Heart right ventricle (tissue), 16 donors: Measurements from ENCODE around the gene CFB. TPM values are rescaled to one million over a fixed set of nuclear protein-coding genes. Genes with fewer than 3 reads are reported as not detected.

Experiments
- ATAC-seq, 8 donors: fragments of 200-7000 bp; cut with Tn5 transposase; one replicate each; pipeline ENCODE4 v1.9.1; 2020; ENCODE audit warnings: mild to moderate bottlenecking in 8 of 8, moderate library complexity in 8 of 8, moderate number of reproducible peaks in 1 of 8
- DNase-seq, 2 donors: peaks; one replicate each; pipeline ENCODE4 v3.0.0-alpha.2; 2020
- H3K27ac ChIP-seq, 10 donors: fragments of 200-600 bp; sonication (generic) in 2 of 10; one replicate each; pipeline versions ENCODE4 v1.5.0 to v1.8.0; 2020 to 2022; ENCODE audit warnings: mild to moderate bottlenecking in 3 of 10
- H3K27me3 ChIP-seq, 7 donors: fragments of 200-600 bp; one replicate each; pipeline ENCODE4 v1.8.0; 2021 to 2022; ENCODE audit warnings: mild to moderate bottlenecking in 2 of 7
- H3K36me3 ChIP-seq, 9 donors: fragments of 200-600 bp; sonication (generic) in 1 of 9; one replicate each; pipeline versions ENCODE4 v1.5.0 to v1.8.0; 2020 to 2022; ENCODE audit warnings: mild to moderate bottlenecking in 2 of 9
- H3K4me1 ChIP-seq, 9 donors: fragments of 200-600 bp; sonication (generic) in 1 of 9; one replicate each; pipeline versions ENCODE4 v1.5.0 to v1.8.0; 2020 to 2022; ENCODE audit warnings: mild to moderate bottlenecking in 4 of 9
- H3K4me3 ChIP-seq, 10 donors: fragments of 200-600 bp; sonication (generic) in 2 of 10; one replicate each; pipeline versions ENCODE4 v1.5.0 to v1.8.0; 2020 to 2022; ENCODE audit warnings: mild to moderate bottlenecking in 7 of 10, moderate library complexity in 2 of 10
- H3K9me3 ChIP-seq, 11 donors: fragments of 200-600 bp in 10 of 11; sonication (generic) in 2 of 11; one replicate each; pipeline versions ENCODE4 v1.5.0 to v1.8.0; 2013 to 2022; ENCODE audit warnings: mild to moderate bottlenecking in 2 of 11, control low read depth in 1 of 11, moderate library complexity in 1 of 11
- CTCF ChIP-seq, 9 donors: fragments of 200-600 bp; sonication (generic) in 2 of 9; IDR thresholded peaks; one replicate each; pipeline versions ENCODE4 v1.5.0 to v1.8.0; 2021 to 2022; ENCODE audit warnings: antibody characterized with exemption in 9 of 9, mild to moderate bottlenecking in 5 of 9, moderate library complexity in 1 of 9
- WGBS, 2 donors: extraction: QIAGEN DNeasy Blood & Tissue Kit; methylation state at CpG; one replicate each; pipeline ENCODE4 v1.1.7; 2013; ENCODE audit warnings: inconsistent platforms in 1 of 2; 5-methylcytosine and 5-hydroxymethylcytosine counted together
- intact Hi-C, 10 donors: fragments of 100-400 bp; cut with DNase I; formaldehyde crosslinking; loops; one replicate each; pipeline versions ENCODE4 v1.11.1 to v1.14.2; 2022
- polyA plus RNA-seq, 2 donors: library from polyadenylated mRNA; stranded (reverse); fragments of 200-250 nt; gene quantifications; one replicate each; pipeline ENCODE4 v1.2.3, GENCODE V29; 2013
- total RNA-seq, 10 donors: library from RNA; stranded (reverse); fragmentation: NEBNext Ultra II Directional in 3 of 10; extraction: Animal tissue kit (Norgen Biotek cat#: 25700) in 3 of 10; gene quantifications; one replicate each; pipeline versions ENCODE4 v1.2.1 to v1.2.4, GENCODE V29; 2021 to 2023
- donor health status: Arrhythmogenic right ventricular cardiomyopathy.
- donor health status: ischemic (EF 13 %, LVEDD 7.1; RV severe dilation, severe dysfunction).
- donor health status: healthy with polysubstance abuse.
- donor health status: DM: no; HTN: yes; CAD: no.
- donor health status: DM: no; HTN: no; CAD: no.
- donor health status: ischemic (EF 25% LVEDD 6.9; RV normal size, moderate dysfunction).
- donor health status: ischemic (EF 25% LVEDD 5.7; RV mildly dilated, moderate dysfunction).
- donor health status: healthy.
- donor health status: DM: yes; HTN: yes; CAD: no.
- donor health status: Ischemic cardiomyopathy.
- donor health status: ischemic (EF 35%, LVEDD 5.7; RV mildly dilated, moderate dysfunction).
- donor health status: nonischemic (EF 11% LVEDD 7.7; RV severe dilation, severe dysfunction).
- donor health status: DM: yes; HTN: yes; CAD: no.
- donor health status: PGD.
- donor health status: ischemic (EF 29% LVEDD 5.4; RV normal size, mild dysfunction).
- donor health status: nonischemic (EF 23%, LVEDD 6.1; RV moderate dilation, normal function).

The CFB gene
- total and polyA plus RNA-seq, 12 donors: 2.8 to 24.4 (median 6.0) TPM

DNA sequence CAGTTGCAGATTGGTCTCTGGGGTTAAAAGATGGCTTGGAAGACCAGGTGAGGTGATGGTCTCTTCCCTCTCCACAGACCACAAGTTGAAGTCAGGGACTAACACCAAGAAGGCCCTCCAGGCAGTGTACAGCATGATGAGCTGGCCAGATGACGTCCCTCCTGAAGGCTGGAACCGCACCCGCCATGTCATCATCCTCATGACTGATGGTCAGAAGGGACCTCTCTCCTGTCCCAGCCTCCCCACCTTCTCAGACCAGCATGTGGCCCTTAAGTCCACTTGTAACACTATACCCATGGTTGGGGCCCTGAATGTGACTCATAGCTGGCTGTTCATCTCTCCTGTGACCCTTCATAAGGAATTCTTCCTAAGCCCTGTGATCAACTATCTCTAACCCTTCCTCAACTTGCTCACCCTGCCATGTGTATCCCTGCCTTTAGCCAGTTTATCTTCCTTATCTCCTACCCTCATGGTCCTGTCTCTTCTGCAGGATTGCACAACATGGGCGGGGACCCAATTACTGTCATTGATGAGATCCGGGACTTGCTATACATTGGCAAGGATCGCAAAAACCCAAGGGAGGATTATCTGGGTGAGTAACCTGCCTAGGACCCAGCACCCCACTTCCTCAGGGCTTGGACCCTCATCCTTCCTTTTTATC, 3.0 kb downstream of the CFB start:
- intact Hi-C loops: loop anchor here in 2 of 10 donors (10.0 kb wide), 2 partner anchors 264 to 274 kb away; partner anchors contain the start of gene LY6G5C (in 1 of the 2)
- Histone ChIP-seq H3K27ac (no peak overlapping the region), H3K36me3 (peaks cover 0 to 38% (median 18%) of the 10 kb centered on the region in 9 donors), H3K27me3 (peaks cover 0 to 8% (median 0%) of the 10 kb centered on the region in 7 donors), H3K9me3 (no peaks in the 10 kb centered on the region), H3K4me1 (peaks cover 0 to 18% (median 4%) of the 10 kb centered on the region in 9 donors), H3K4me3 (no peak overlapping the region)
- TF ChIP-seq CTCF (IDR thresholded peaks at IDR 0.05): no peak
- 84 to 88% methylated on average over 6 of the region's 6 CpGs for WGBS, 2 donors
- ATAC-seq (no peak), DNase-seq (no peak)

GRCh38 chr6:31949926-31950548, 4.1 kb downstream of the CFB start:
- H3K27ac ChIP-seq: no peak overlapping the region
- intact Hi-C loops: loop anchor here in 9 of 10 donors (5.0 to 10.0 kb wide), 8 partner anchors 45 to 405 kb away; partner anchors contain the start of genes LY6G5C (in 5 of the 9), ZBTB12 (in 5 of the 9), ATP6V1G2 (in 3 of the 9) and DDX39B (in 3 of the 9)
- no peak for ATAC-seq

GRCh38 chr6:31952140-31952805, 6.4 kb downstream of the CFB start:
- DNase-seq: peak in 1 of 2 donors; percentile 62
- 53 to 66% methylated on average over 5 of the region's 5 CpGs for WGBS, 2 donors
- Histone ChIP-seq H3K36me3 (peaks cover 0 to 72% (median 42%) of the 10 kb centered on the region in 9 donors), H3K9me3 (no peaks in the 10 kb centered on the region), H3K4me1 (peaks cover 0 to 2% (median 0%) of the 10 kb centered on the region in 9 donors), H3K27ac (peak overlapping the region in 1 of 10 donors; percentile 11), H3K4me3 (no peak overlapping the region), H3K27me3 (no peaks in the 10 kb centered on the region)
- intact Hi-C loops: loop anchor here in 8 of 10 donors (5.0 to 10.0 kb wide), 6 partner anchors 47 to 407 kb away; partner anchors contain the start of genes ZBTB12 (in 5 of the 8), LY6G5C (in 4 of the 8), ATP6V1G2 (in 3 of the 8) and DDX39B (in 3 of the 8)
- ATAC-seq: peak in 7 of 8 donors; percentile 23 to 72 (median 68)
- TF ChIP-seq CTCF (IDR thresholded peaks at IDR 0.05): peak; percentile 46 to 86 (median 70)

More at GRCh38 chr6:31949926-31950548, 4.1 kb downstream of the CFB start:
- Histone ChIP-seq H3K27me3 (no peaks in the 10 kb centered on the region), H3K36me3 (peaks cover 0 to 50% (median 28%) of the 10 kb centered on the region in 9 donors), H3K4me1 (peaks cover 0 to 15% (median 4%) of the 10 kb centered on the region in 9 donors), H3K4me3 (no peak overlapping the region), H3K9me3 (no peaks in the 10 kb centered on the region)
- no peak for TF ChIP-seq CTCF (IDR thresholded peaks at IDR 0.05)
- DNase-seq: no peak
- 71 to 85% methylated on average over 7 of the region's 7 CpGs for WGBS, 2 donors

DNA sequence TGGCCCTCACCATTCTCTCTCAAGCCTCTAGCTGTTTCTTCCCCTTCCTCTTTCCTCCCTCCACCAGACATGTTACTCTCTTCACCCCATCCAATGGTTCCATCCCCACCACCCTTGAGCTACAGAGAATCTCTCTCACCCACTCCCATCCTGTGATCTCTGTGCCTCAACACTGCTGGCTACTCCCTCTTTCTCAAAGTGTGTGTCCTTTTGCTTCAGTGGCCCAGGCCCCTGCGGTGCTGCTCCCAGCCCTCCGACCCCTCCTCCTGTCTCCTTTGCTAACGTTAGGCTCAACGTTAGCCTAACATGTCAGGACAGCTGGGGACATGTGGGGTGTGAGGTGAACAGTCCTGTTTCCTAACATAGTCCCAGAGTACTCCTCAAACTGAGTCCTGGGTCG, 7.0 kb downstream of the CFB start:
- H3K4me1 ChIP-seq: peaks cover 2 to 8% (median 5%) of the 10 kb centered on the region in 9 donors
- WGBS, 2 donors: 69 to 78% methylated on average over 5 of the region's 5 CpGs
- ATAC-seq (no peak), DNase-seq (no peak)
- no peaks in the 10 kb centered on the region for H3K9me3 ChIP-seq
- intact Hi-C loops: loop anchor here in 8 of 10 donors (5.0 to 10.0 kb wide), 6 partner anchors 48 to 408 kb away; partner anchors contain the start of genes ZBTB12 (in 5 of the 8), LY6G5C (in 4 of the 8), ATP6V1G2 (in 3 of the 8) and DDX39B (in 3 of the 8)
- peak overlapping the region in 2 of 10 donors; percentile 11 to 31 for H3K27ac ChIP-seq
- no peaks in the 10 kb centered on the region for H3K27me3 ChIP-seq
- no peak overlapping the region for H3K4me3 ChIP-seq
- peaks cover 0 to 72% (median 42%) of the 10 kb centered on the region in 9 donors for H3K36me3 ChIP-seq
- no peak for TF ChIP-seq CTCF (IDR thresholded peaks at IDR 0.05)
